CD4-positive, alpha-beta T cell treated with Interleukin-17A for 4 hours (primary cell): ENCODE data around the gene TRIO.
A peak's percentile ranks its signal among the peaks of the same experiment; 100 is the strongest.
"Not testable (repeated sequence)": the region's sequence is repeated elsewhere in the genome, so short reads cannot be mapped to it uniquely, and the experiment has no call there.

ENCODE experiments used
- DNase-seq: peaks from one replicate; pipeline ENCODE4 v3.0.0-alpha.2; 2020; ENCODE audit warnings: mixed read lengths

Gene TRIO

DNA sequence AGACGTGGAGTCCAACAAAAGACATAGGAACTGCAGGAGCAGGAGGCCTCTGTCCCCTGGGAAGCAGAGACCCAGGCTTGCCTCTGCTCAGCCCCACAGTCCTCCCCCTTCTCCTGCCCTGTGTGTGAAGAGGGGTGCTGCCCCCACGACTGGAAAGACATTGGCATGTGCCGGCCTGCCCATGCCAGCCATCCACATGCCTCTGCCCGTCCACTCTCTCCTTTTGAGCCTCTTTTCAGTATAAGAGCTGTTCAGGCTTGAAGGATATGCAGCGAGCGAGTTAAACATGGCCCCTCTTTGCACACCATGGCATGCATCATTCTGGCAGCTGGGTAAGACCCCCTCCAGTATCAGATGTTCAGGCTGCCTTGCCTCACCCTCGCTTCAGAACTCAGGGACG, 278.7 kb downstream of the TRIO start:
- DNase-seq = no peak

DNA sequence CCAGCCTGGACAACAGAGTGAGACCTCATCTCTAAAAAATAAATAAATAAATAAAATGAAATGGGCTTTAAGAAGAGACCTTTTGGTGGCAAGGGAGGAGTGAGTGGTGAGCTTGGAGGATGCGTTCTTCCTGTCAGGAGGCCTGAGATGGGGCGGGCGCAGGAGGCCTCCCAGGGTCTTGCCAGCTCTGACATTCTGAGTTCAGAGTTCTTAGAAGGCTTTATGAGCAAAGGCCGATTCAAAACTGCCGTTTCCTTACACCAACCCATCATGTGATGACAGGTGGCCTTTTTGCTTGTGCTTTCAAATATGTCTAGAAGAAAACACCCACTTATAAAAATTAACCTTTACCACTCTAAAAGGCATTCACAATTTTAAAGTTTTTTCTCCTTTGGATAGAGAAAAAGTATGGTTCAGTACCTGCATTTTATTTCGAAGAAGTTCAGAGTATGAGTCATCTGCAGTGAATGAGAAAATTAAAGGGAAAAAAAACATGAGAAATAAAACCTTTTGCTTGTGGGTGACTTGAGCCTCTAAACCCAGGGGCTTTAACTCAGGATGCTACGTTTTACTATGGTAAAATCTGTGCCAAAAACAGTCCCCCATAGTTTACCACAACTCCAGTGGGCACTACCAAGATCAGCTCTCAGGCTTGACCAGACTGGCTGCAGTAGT, 281.0 kb downstream of the TRIO start:
- DNase-seq = peak; percentile 26

DNA sequence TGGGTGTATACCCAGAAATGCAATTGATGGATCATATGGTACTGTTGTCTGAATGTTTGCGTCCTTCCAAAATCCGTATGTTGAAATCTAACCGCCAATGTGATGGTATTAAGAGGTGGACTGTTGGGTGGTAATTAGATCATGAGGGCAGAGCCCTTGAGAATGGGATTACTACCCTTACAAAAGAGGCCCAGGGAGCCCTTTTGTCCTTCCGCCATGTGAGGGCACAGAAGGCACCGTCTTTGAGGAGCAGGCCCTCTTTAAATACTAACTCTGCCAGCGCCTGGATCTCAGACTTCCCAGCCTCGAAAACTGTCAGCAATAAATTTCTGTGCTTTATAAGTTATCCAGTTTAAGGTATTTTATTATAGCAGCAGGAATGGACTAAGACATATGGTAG, 282.4 kb downstream of the TRIO start:
- no peak for DNase-seq

DNA sequence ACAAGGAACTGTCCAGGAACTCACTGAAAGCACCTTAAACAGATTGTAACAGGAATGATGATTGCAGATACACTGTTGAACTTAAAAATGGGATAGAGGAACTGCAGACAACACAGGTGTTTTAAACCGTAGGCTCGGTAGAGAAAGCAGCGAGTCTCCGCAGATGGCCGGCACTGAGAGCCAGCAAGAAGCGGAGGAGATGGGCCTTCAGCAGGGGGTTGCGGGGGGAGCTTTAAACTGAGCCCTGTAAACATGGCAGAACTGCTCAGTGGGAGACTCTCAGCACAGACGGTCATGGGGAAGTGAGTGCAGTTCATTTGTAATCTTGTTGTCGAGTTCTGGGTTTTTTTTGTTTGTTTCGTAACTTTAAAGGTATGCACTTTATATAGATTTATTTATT, 283.4 kb downstream of the TRIO start:
- DNase-seq = no peak

GRCh38 chr5:14428302-14429081, 285.4 kb downstream of the TRIO start:
- DNase-seq = no peak

DNA sequence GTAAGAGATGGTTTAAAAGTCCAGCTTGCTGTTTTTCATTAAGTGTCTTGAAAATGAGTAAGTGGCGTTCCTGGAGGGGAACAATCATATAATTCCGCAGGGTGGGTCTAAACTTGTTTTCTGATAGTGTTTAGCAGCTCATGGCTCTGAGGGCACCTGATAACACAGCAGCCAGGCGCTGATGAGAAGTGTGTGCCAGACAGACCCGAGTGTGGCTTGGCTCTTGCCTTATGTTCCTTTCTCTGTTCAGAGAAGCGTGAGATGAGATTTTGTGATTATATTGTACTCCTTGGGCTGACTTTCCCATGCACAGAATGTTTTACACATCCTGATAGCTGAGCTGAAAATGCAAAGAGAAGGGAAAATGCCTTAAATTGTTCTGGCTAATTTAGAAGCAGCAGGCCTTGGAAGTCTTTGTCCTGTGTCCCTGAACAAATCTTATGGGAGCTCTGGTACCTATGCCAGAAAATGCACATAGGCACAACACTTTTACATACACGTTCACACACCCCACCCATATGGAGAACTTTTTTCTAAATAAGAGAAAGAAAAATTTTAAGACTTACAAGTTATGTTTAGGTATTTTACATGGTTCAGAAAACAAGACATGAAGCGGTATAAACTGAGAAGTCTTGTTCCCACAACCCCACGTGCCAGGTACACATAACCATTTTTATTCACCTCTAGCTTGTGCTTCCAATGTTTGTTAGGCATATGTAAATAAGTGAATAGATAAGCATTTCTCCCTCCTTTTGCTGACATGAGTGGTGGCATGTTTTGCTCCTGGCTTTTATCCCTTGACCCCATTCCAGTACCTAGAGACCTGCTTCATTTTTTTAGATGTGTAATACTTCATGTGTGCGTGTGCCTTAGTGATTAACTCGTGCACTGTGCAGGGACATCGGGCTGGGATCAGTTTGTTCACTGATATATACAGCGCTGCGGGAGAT, 286.2 kb downstream of the TRIO start:
- DNase-seq = no peak

DNA sequence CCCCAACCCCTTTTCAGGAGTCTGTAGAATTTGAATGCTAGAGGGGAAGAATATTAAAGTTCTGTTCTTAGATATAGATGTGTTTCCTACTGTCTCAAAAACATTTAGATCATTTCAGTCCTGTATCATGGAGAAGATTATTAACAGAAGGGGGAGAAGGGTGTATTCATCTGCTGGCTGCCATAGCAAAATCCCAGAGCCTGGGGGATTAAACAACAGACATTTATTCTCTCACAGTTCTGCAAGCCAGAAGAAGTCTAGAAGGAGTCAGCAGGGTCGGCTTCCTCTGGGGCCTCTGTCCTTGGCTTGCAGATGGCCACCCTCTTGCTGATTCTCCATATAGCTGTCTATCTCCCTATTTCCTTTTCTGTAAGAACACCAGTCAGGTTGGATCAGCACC, 288.4 kb downstream of the TRIO start:
- no peak for DNase-seq

DNA sequence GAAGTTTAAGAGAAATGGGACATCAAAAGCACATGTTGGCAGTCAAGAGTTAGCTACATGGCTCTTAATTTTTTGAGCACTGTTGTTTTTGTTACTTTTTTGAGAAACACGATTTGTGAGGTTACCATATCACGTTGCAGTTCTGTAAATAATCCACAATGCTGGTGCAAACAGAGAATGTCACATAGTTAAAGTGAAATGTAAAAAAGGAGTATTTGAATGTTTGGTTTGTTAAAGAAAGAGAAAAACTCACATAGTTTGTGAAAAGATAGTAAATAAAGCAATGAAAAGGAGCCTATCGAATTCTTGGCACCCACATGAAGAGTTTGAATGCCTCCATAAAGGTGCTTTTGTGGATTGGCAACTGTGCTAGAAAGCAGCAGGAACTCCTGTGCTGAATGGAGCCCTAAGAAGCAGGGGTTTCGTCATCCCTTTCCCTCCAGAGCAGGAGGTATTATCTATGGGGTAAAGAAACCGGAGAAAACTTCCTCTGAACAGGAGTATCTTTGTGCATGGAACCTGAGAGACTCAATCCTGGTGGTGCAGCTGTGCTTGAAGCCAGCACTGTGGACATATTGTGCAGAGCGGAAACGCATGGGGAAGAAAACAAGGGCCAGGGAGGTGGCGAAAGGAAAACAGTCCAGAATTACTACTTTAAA, 289.9 kb downstream of the TRIO start:
- DNase-seq = no peak

GRCh38 chr5:14435481-14435880, 292.3 kb downstream of the TRIO start:
- DNase-seq = no peak

DNA sequence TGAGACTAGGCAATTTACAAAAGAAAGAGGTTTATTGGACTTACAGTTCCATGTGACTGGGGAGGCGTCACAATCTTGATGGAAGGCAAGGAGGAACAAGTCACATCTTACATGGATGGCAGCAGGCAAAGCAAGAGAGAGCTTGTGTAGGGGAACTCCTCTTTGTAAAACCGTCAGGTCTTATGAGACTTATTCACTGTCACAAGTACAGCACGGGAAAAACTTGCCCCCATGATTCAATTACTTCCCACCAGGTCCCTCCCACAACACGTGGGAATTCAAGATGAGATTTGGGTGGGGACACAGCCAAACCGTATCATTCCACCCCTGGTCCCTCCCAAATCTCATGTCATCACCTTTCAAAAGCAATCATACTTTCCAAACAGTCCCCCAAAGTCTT, 293.0 kb downstream of the TRIO start:
- DNase-seq = not testable (repeated sequence)

GRCh38 chr5:14436801-14437542, 293.8 kb downstream of the TRIO start:
- DNase-seq = no peak

GRCh38 chr5:14438195-14438606, 295.1 kb downstream of the TRIO start:
- no peak for DNase-seq

- no peak for DNase-seq
Measured at GRCh38 chr5:14439087-14439871, 296.1 kb downstream of the TRIO start.

DNA sequence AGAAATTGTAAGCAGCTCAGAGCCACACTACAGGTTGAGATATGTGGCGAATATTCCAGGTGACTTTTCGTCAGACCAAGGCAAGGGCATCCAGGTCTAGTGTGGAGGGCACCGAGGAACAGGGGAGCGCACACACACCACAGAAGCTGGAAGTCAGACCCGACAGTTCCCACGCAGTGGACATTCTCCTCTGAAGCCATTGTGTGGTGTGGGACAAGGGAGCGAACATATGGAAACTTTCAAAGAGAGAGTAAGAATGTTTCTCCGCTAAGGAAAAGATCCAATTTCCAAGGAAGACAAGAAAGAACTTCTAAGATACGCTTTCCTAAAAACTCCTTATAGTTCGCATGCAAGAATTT, 297.1 kb downstream of the TRIO start:
- no peak for DNase-seq

DNA sequence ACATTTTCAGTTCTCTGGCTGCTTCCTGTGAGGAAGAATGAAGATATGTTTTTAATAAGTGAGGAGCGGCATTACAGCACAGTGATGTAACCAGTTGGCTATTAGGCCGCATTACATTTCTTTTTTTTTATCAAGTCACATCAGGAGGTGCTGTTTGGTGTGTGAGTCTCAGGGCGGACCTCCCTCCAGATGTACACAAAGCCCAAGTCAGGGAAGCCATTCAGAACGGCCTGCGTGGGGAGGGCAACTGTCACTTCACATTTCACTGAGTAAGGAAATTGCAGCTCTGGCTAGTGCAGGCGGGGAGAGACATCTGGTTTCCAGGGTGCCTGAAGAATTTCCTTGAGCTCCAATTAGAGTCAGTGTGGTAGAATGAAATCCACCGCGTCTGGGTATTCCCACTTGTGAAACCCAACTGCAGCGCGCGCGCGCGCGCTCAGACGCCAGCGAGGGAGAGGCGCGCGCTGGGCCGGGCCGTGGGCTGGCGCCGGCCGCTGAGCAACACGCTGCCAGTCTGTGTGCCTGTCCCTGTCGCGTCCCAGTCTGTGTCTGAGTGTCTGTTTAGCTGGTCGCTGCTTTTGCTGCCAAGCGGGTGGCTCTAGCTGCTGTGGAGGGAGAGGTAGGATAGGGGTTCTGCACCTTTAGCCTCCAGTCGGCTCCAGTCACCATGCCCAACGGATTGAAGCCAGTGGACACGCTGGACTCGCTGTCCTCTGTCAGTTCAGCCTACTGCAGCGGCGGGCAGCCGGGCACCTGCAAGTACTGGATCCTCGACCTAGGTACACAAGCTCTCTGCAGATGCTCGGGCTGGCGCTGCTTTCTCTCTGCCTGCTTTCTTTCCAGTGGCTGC, 297.7 kb downstream of the TRIO start:
- no peak for DNase-seq

- no peak for DNase-seq
Measured at GRCh38 chr5:14441641-14442040, 298.5 kb downstream of the TRIO start.

GRCh38 chr5:14442536-14442935, 299.4 kb downstream of the TRIO start:
- no peak for DNase-seq

DNA sequence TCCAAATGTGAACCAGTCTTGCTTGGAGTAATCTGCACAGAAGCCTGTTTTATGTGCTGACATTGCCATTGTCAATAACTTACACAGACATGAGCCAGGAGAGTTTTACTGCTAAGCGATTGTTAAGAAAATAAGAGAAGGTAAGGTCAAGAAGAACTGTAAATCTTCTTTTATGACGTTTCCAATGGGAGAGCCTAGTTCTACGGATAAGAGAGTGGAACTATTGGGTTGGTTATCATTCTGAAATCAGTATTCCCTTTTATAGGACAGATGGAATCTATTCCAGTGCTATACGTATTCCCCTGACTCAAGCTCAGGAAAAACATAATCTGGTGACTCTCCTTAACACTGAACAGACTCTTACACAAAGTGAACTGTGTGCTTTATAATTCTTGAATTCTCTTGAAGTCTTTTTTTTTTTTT, 300.5 kb downstream of the TRIO start:
- no peak for DNase-seq

GRCh38 chr5:14444161-14444560, 301.0 kb downstream of the TRIO start:
- DNase-seq = no peak

GRCh38 chr5:14445013-14445412, 301.9 kb downstream of the TRIO start:
- DNase-seq = no peak
